Activated B cell treated with CpG ODN at 0.5 μM for 24 hours (primary cell): ENCODE data around the gene MRGPRX2. TPM values are rescaled to one million over a fixed set of nuclear protein-coding genes. Genes with fewer than 3 reads are reported as not detected.

Experiments used
- ATAC-seq: fragments of 200-7000 bp; cut with Tn5 transposase; one replicate; pipeline ENCODE4 v1.10.0; 2021; ENCODE audit warnings: low read depth, mild to moderate bottlenecking, moderate library complexity
- CTCF ChIA-PET: fragments of 350-600 bp; sonication (Branson Sonifier 250); formaldehyde crosslinking; loops from one replicate; lab custom pipeline; 2021; ENCODE audit warnings: antibody characterized with exemption; lab: Charles Lee
- POLR2A ChIA-PET: fragments of 350-600 bp; sonication (Branson Sonifier 250); formaldehyde crosslinking; loops from one replicate; lab custom pipeline; 2021; ENCODE audit warnings: antibody characterized with exemption; lab: Charles Lee
- DNase-seq: peaks from one replicate; pipeline ENCODE4 v3.0.0; 2022
- H3K27ac Mint-ChIP-seq: one replicate; pipeline ENCODE4 v1.8.0; 2020; ENCODE audit warnings: mixed read lengths
- H3K27me3 Mint-ChIP-seq: one replicate; pipeline ENCODE4 v1.8.0; 2021; ENCODE audit warnings: mixed read lengths
- H3K36me3 Mint-ChIP-seq: one replicate; pipeline ENCODE4 v1.8.0; 2021; ENCODE audit warnings: low read depth, mixed read lengths
- H3K4me1 Mint-ChIP-seq: one replicate; pipeline ENCODE4 v1.8.0; 2021; ENCODE audit warnings: mixed read lengths
- H3K4me3 Mint-ChIP-seq: one replicate; pipeline ENCODE4 v1.8.0; 2020; ENCODE audit warnings: mild to moderate bottlenecking, mixed read lengths
- H3K9me3 Mint-ChIP-seq: one replicate; pipeline ENCODE4 v1.8.0; 2020; ENCODE audit warnings: mixed read lengths
- CTCF ChIP-seq: fragments of 200-600 bp; IDR thresholded peaks from one replicate; pipeline ENCODE4 v1.8.0; 2022; ENCODE audit warnings: antibody characterized with exemption, mild to moderate bottlenecking
- intact Hi-C: fragments of 100-400 bp; cut with micrococcal nuclease; formaldehyde crosslinking; loops from one replicate; pipeline ENCODE4 v1.15.1; 2024
- total RNA-seq: library from RNA; stranded (reverse); gene quantifications from 2 replicates; pipeline ENCODE4 v1.2.3, GENCODE V29; 2022

The MRGPRX2 gene
- total RNA-seq, 1 donor from 2014 or later: not detected

GRCh38 chr11:19087658-19088057 lies 27.1 kb upstream of the MRGPRX2 start:
- Mint-ChIP-seq H3K27ac (no peak overlapping the region), H3K36me3 (no peaks in the 10 kb centered on the region), H3K4me3 (no peak overlapping the region), H3K27me3 (peaks cover 9% of the 10 kb centered on the region), H3K4me1 (no peaks in the 10 kb centered on the region), H3K9me3 (no peaks in the 10 kb centered on the region)
- ChIA-PET POLR2A (no interaction called here), CTCF (interaction anchor here (1.4 kb wide), 1 partner anchor 11 kb away, joined by 8 read pairs; no protein-coding TSS in a partner anchor)
- no peak for ATAC-seq
- intact Hi-C loops: no loop called here
- TF ChIP-seq CTCF: no peak
- no peak for DNase-seq

GRCh38 chr11:19084661-19085315 lies 24.3 kb upstream of the MRGPRX2 start:
- Mint-ChIP-seq H3K4me3 (no peak overlapping the region), H3K27ac (no peak overlapping the region), H3K9me3 (no peaks in the 10 kb centered on the region), H3K36me3 (no peaks in the 10 kb centered on the region), H3K27me3 (peaks cover 7% of the 10 kb centered on the region), H3K4me1 (no peaks in the 10 kb centered on the region)
- POLR2A ChIA-PET: no interaction called here
- DNase-seq: no peak
- no peak for ATAC-seq
- intact Hi-C loops: no loop called here
- CTCF ChIA-PET: no interaction called here
- TF ChIP-seq CTCF: no peak

- Mint-ChIP-seq H3K9me3 (no peaks in the 10 kb centered on the region), H3K4me1 (no peaks in the 10 kb centered on the region), H3K27ac (no peak overlapping the region), H3K4me3 (no peak overlapping the region), H3K36me3 (no peaks in the 10 kb centered on the region), H3K27me3 (peaks cover 3% of the 10 kb centered on the region)
- ATAC-seq (no peak), DNase-seq (no peak)
- TF ChIP-seq CTCF: no peak
- ChIA-PET POLR2A (no interaction called here), CTCF (no interaction called here)
- intact Hi-C loops: no loop called here
Measured at GRCh38 chr11:19083166-19083565, 22.6 kb upstream of the MRGPRX2 start.

GRCh38 chr11:19080579-19080993 lies 20.1 kb upstream of the MRGPRX2 start:
- no peaks in the 10 kb centered on the region for H3K36me3 Mint-ChIP-seq
- H3K4me1 Mint-ChIP-seq: no peaks in the 10 kb centered on the region
- no peak for TF ChIP-seq CTCF
- no peak for DNase-seq
- H3K9me3 Mint-ChIP-seq: no peaks in the 10 kb centered on the region
- no peak for ATAC-seq
- intact Hi-C loops: no loop called here
- H3K27me3 Mint-ChIP-seq: peaks cover 11% of the 10 kb centered on the region
- H3K4me3 Mint-ChIP-seq: no peak overlapping the region
- CTCF ChIA-PET: interaction anchor here (1.5 kb wide), 1 partner anchor 474 kb away, joined by 3 read pairs; no protein-coding TSS in a partner anchor
- POLR2A ChIA-PET: no interaction called here
- no peak overlapping the region for H3K27ac Mint-ChIP-seq

- Mint-ChIP-seq H3K36me3 (no peaks in the 10 kb centered on the region), H3K4me1 (no peaks in the 10 kb centered on the region), H3K9me3 (no peaks in the 10 kb centered on the region), H3K4me3 (no peak overlapping the region), H3K27ac (no peak overlapping the region), H3K27me3 (peaks cover 11% of the 10 kb centered on the region)
- POLR2A ChIA-PET: no interaction called here
- no peak for TF ChIP-seq CTCF
- intact Hi-C loops: loop anchor here (5.0 to 10.0 kb wide), 3 partner anchors 162 to 825 kb away; partner anchors contain the start of gene E2F8
- CTCF ChIA-PET: no interaction called here
- DNase-seq (no peak), ATAC-seq (no peak)
Measured at GRCh38 chr11:19079643-19080440, 19.3 kb upstream of the MRGPRX2 start.
